Right forelimb (tissue), 1 donor: ENCODE results near the gene UPF1.
"Not testable (repeated sequence)": the region's sequence is repeated elsewhere in the genome, so short reads cannot be mapped to it uniquely, and the experiment has no call there.

Source experiments
- DNase-seq: peaks from one replicate; pipeline ENCODE4 v3.0.0-alpha.2; 2018

Gene UPF1

DNA sequence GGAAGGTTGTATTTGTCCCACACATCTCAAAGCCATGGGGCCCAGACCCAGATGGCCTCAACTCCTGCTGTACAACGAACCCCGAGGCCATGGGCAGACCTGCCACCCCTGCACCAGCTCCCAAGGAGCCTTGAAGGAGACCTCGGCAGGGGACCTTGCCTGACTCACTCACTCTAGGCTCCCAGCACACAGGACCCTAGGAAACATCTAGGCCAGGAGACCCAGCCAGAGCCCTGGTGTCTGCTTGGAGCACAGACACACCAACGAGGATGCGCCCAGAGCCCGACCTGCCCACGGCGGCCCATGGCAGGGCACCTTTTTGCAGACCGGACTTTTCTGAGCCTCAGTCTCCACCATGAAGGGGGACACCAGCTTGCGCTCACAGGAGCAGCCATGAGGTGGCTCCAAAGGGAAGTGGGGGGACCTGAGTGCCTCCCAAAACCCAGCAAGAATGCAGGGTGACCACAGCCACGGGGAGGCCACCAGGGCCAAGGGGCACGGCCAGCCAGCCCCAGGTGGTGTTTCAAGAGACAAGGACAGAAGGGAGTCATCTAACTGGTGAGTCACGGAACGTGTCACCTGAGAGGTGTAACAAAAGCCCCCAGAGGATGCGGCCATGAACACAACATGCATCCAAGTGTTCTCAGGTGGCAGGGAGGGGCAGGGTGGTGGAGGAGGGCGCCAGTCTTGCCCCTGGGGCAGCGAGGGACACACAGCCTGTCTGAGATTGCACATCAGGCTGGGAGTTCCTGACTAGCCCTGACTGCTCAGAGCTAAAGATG, 69.1 kb downstream of the UPF1 start:
- DNase-seq = no peak

- no peak for DNase-seq
Observed at GRCh38 chr19:18901491-18901890, 69.7 kb downstream of the UPF1 start.

DNA sequence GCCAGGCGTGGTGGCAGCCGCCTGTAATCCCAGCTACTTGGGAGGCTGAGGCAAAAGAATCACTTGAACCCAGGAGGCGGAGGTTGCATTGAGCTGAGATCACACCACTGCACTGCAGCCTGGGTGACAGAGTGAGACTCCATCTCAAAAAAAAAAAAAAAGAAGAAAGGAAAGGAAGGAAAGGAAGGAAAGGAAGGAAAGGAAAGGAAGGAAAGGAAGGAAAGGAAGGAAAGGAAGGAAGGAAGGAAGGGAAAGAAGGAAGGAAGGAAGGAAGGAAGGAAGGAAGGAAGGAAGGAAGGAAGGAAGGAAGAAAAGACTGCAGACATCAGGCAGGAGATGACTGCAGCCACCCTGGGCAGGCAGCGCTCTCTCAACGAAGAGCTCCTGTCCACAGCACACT, 70.8 kb downstream of the UPF1 start:
- DNase-seq = not testable (repeated sequence)

DNA sequence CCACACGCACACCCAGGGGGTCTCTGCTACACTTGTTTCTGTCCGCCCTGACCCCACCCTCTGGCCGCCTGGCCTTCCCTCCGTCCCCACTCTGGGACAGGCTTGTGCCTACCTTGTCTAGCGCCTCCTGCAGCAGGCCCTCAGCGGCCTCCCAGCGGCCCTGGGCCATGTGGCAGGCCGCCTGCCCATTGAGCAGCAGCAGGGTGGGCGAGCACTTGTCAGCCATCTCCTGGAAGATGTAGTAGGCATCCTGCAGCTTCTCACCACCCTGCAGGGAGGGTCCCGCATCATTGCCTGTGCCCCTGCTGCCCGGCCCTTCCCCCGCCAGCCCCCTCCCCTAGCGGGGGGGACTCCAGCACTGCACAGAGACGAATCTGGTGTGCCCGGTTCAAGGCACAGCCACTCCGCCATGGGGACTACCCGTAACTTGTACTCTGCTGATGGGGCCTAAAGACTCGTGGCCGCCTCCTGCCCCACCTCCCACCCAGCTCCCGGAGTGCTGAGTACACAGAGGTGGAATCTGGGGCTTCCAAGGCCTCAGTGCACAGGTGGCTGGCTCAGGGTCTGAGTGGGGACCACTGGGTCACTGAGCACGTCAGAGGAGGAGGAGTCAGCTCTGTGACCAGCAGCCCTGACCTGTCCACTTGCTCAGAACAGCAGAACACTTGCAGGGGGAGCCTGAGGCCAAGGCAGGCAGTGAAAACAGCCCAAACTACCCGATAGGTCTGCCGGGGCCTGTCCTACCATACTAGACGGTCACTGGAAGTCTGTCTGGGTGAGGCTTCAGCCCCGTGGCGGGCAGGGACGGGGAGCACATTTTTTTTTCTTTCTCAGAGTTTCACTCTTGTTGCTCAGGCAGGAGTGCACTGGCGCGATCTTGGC, 71.6 kb downstream of the UPF1 start:
- DNase-seq = no peak

GRCh38 chr19:18904334-18905057, 72.7 kb downstream of the UPF1 start:
- DNase-seq = no peak

GRCh38 chr19:18905058-18905456, 73.3 kb downstream of the UPF1 start:
- no peak for DNase-seq

GRCh38 chr19:18905513-18906236, 73.9 kb downstream of the UPF1 start:
- DNase-seq = no peak

GRCh38 chr19:18906605-18907519, 75.1 kb downstream of the UPF1 start:
- no peak for DNase-seq

GRCh38 chr19:18908917-18909619, 77.3 kb downstream of the UPF1 start:
- no peak for DNase-seq

GRCh38 chr19:18910010-18910409, 78.3 kb downstream of the UPF1 start:
- no peak for DNase-seq

GRCh38 chr19:18910801-18911436, 79.2 kb downstream of the UPF1 start:
- DNase-seq = no peak

DNA sequence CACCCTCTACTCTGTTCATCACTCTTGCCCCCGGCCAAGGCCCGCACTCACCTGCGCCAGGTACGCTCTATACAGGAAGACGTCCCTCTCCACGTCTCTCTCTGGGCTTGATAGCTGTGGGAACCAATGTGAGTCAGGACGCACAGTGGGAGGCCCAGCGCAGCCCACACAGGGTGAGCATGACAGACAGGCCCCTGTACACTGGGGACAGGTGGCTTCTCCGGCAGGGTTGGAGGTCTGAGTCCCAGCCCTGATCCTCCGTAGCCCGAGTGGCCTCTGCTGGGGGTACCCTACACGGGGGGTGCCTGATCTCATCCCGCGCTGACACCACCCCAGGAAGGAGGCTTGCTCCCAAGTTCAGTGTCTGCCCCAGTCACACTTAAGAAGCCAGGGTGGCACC, 81.2 kb downstream of the UPF1 start:
- no peak for DNase-seq

DNA sequence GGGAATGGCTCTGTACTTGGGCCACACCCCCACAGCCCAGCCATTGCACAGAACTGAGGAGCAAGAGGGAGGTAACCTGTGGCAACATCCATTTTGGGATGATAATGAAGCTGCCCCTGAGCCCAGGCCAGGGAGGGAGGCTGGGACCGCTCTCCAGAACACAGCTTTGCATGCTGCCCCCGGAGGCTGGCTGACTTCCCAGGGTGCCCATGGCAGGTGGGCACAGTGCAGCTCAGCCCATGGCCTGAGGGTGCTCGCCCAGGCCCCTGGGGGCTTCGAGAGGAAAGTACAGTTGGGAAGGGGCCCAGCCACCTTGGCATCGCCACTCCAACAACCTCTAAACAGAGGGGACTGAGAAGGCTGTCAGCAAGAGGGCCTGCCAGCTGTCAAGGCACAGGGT, 81.7 kb downstream of the UPF1 start:
- DNase-seq = no peak

GRCh38 chr19:18915639-18916038, 83.9 kb downstream of the UPF1 start:
- DNase-seq = no peak

DNA sequence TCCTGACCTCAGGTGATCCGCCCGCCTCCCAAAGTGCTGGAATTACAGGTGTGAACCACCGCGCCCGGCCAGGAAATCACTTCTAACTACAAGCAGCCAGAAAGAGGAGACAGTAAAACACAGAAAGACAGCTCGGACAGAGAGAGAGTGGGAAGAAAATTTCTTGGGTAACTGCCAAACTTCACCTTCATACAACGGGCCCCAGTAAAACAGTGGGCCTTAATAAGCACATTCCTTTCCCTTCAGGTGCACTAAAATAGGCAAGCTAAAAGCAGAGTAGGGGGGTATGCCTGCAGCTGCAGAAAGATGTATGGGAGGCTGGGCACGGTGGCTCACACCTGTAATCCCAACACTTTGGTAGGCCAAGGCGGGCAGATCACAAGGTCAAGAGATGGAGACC, 85.8 kb downstream of the UPF1 start:
- DNase-seq = not testable (repeated sequence)
